HG02642 (cell line): ENCODE measurements around the gene GALNT7.
"Not testable (repeated sequence)": the region's sequence is repeated elsewhere in the genome, so short reads cannot be mapped to it uniquely, and the experiment has no call there.

Source experiments
- ATAC-seq: cut with Tn5 transposase; IDR thresholded peaks from one replicate; pipeline ENCODE4 v1.9.1; 2021; ENCODE audit warnings: mild to moderate bottlenecking; ENCODE audit not compliant: unreplicated experiment, poor library complexity

GALNT7 gene

GRCh38 chr4:173168396-173169177, at the start of gene GALNT7:
GALNT7 (plus strand) TSS chr4:173168811; CDS start chr4:173168836, 25 bp downstream.
- peak; percentile 36 for ATAC-seq

DNA sequence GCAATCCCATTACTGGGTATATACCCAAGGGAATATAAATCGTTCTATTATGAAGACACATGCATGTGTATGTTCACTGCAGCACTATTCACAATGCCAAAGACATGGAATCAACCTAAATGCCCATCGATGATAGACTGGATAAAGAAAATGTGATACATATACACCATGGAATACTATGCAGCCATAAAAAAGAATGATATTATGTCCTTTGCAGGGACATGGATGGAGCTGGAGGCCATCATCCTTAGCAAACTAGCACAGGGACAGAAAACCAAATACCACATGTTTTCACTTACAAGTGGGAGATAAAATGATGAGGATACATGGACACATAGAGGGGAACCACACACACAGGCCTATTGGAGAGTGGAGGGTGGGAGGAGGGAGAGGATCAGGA, 49.8 kb upstream of the GALNT7 start:
- ATAC-seq = not testable (repeated sequence)

GRCh38 chr4:173119818-173120217, 48.8 kb upstream of the GALNT7 start:
- ATAC-seq = no peak

GRCh38 chr4:173121076-173121561, 47.5 kb upstream of the GALNT7 start:
- peak; percentile 99 for ATAC-seq

GRCh38 chr4:173124209-173124865, 44.3 kb upstream of the GALNT7 start:
- no peak for ATAC-seq

- no peak for ATAC-seq
Observed at GRCh38 chr4:173125216-173125812, 43.3 kb upstream of the GALNT7 start.

- ATAC-seq = no peak
Observed at GRCh38 chr4:173128199-173128890, 40.3 kb upstream of the GALNT7 start.

DNA sequence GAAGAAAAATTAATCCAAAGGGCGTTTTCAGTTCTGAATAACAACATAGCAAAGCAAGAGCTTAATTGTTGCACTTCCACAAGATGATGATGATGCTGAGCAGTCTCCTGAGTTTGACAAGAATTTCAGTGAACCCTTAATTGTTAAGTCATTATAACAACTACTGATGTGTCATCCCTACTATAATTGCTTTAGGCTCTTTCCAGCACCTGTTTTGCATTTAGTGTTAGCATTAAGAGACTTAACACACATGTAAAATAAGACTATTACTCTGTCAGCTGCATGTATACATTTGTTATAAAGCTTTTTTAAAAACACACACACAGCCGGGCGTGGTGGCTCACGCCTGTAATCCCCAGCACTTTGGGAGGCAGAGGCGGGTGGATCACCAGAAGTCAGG, 37.9 kb upstream of the GALNT7 start:
- ATAC-seq = no peak

- no peak for ATAC-seq
Observed at GRCh38 chr4:173134426-173134825, 34.2 kb upstream of the GALNT7 start.

- ATAC-seq = no peak
Observed at GRCh38 chr4:173135241-173135847, 33.3 kb upstream of the GALNT7 start.

DNA sequence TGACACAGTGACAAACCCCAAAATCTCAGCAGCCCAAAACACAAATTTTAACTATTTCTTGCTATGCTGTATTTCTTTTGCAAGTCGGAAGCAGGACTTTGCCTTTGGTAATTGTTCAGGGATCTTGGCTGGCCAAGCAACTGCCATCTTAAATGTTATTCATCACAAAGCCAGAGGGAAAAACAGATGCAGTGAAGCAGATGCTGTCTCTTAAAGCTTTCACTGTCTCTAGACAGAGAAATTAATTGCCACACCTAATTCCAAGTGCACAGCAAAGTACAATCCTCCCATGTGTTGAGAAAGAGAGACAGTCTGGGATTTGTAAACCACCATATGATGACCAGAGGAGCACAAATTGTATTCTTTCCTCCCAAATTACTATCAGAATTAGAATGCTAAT, 30.0 kb upstream of the GALNT7 start:
- ATAC-seq = no peak

DNA sequence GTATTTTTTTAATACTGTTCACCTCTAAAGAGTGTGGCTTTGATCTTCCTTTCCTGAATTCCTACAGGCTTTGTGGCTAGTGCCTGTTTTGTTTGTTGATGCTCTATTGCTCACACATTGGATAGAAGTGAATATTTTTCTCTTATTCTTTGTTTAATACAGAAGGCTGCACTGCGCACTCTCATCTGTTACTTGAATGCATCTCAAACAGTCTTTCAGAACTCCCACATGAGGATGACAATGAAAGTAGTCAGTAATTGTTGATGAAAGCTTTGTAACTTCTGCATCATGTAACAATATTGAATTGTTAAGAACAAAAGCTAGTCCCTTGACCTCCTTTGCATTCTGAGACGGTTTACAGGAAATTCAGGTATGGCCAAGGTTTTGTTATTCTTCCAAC, 29.1 kb upstream of the GALNT7 start:
- ATAC-seq = no peak

- no peak for ATAC-seq
Observed at GRCh38 chr4:173145131-173145530, 23.5 kb upstream of the GALNT7 start.

DNA sequence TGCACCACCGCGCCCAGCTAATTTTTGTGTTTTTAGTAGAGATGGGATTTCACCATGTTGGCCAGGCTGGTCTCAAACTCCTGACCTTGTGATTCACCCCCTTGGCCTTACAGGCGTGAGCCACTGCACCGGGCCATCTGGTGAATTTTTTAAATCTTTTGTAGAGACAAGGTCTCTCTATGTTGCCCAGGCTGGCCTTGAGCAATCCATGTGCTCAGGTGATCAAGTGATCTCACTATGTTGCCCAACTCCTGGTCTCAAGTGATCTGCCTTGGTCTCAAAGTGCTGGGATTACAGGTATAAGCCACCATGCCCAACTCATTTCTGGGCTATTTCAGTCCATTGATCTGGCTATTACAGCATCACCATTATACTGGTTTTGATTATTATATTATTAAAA, 22.2 kb upstream of the GALNT7 start:
- no peak for ATAC-seq

DNA sequence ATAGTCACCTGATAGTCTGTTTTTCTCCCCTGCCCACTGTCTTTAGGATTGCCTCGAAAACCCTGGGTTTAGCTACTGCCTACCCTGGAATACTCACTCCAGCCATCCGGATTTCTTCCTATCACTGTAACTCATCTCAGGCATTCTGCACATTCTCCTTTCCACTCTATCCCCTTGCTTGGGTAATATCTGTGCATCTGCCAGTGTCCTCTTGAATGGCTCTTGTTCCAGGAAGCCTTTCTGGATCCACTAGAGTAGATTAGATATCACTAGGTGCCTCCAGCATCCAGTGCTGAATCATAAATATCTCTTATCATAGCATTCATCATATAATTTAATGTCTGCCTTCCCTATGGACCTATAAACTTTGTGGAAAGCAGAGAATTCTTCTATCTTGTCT, 17.1 kb upstream of the GALNT7 start:
- no peak for ATAC-seq

- ATAC-seq = no peak
Observed at GRCh38 chr4:173152104-173152503, 16.5 kb upstream of the GALNT7 start.

GRCh38 chr4:173153445-173153844, 15.2 kb upstream of the GALNT7 start:
- ATAC-seq = no peak

GRCh38 chr4:173159791-173160190, 8.8 kb upstream of the GALNT7 start:
- no peak for ATAC-seq

DNA sequence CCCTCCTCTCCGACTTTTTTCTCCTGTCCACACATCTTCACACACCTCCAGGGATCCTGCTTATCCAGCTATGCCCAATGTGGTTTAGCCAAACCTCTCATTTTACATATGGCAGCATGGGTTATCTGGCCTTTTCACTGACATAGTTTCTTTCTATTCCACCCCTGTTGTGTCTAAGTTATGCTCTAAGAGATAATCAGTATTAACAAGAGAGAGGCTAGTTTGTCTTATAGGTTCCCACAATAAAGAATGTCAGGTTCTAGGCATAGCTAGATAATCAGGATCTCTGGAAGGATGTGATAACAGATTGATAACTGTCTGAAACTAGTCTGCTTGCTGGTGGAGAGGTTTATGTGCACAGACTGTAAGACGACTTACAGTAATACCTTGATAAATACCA, 7.7 kb upstream of the GALNT7 start:
- ATAC-seq = no peak

DNA sequence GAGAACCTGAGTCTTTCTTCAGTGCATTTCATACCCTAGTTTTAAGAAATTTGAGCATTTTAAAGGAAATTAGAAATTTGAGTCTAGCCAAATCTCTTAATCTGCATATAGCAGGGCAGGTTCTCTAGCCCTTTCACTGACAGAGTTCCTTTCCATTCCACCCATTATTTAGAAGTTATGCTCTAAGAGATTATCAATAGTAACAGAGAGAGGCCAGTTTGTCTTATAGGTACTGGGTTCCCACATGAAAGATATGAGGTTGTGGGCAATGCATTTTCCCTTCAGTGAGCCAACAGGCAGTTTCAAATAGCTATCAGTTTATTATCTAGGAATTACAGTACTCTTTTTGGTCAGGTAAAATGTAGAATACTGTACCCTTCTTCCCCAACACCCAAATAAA, 7.3 kb upstream of the GALNT7 start:
- no peak for ATAC-seq
